Dermis blood vessel endothelial cell (primary cell): ENCODE data around the gene CMKLR1. TPM values are rescaled to one million over a fixed set of nuclear protein-coding genes. Genes with fewer than 3 reads are reported as not detected.
A peak's percentile ranks its signal among the peaks of the same experiment; 100 is the strongest.

Experiments
- DNase-seq: peaks from one replicate; pipeline ENCODE4 v3.0.0; 2010
- total RNA-seq: library from RNA; depleted of rRNA; stranded (reverse); fragments of >200 nt; gene quantifications from 2 replicates; pipeline ENCODE4 v1.2.3, GENCODE V29; 2014

CMKLR1 gene
- total RNA-seq, 1 donor from 2014 or later = 1.0 TPM

DNA sequence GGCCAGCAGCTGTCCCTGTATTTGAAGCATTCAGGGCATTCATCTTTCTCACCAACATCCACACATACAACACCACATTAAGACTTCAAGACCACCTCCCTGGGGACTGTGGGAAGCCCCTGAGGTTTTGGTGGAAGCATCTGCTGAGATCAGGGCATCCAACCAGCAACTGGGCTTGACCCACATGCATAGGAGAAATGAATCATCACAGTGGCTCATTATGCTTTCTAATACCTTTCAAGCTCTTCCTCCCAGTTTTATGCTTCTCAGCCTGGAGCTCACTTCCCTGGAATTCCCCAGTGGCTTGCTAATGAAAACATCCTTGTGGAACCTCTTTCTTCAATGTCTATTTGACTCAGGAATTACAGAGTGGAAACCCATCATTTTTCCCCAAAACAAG lies 21.4 kb upstream of the CMKLR1 start:
- DNase-seq = peak; percentile 45

GRCh38 chr12:108360057-108360456 lies 20.9 kb upstream of the CMKLR1 start:
- no peak for DNase-seq

- no peak for DNase-seq
Measured at GRCh38 chr12:108358580-108358965, 19.5 kb upstream of the CMKLR1 start.

DNA sequence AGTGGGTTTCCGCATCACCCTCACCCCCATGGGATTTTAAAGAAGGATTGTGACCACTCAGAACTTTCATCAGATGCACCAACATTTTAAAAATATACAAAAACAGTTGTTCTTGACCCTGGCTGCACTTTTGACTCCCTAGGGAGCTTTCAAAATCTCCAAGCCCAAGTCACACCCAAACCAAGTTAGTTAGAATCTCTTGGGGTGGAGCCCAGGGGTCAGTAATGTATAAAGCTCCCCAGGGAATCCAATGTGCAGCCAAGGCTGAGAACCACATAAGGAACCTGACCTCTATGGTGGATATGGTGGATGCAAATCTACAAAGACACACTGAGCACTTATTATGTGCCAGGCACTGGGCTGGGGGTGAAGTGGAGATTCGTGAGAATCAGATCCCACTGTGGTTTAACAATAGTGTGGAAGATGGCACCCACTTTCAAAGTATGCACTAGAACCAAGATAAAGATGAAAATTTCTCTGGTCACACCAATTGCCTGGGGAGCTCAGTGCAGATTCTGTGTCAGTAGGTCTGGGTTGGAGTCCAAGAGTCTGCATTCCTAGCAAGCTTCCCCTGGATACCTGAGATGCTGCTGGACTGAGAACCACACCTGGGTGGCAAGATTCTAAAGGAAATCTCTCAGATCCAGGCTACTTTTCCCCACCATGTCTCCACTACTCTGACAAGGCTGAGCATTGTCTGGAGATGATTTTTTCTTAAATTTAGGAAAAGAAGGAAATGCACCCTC lies 18.9 kb upstream of the CMKLR1 start:
- DNase-seq = no peak

DNA sequence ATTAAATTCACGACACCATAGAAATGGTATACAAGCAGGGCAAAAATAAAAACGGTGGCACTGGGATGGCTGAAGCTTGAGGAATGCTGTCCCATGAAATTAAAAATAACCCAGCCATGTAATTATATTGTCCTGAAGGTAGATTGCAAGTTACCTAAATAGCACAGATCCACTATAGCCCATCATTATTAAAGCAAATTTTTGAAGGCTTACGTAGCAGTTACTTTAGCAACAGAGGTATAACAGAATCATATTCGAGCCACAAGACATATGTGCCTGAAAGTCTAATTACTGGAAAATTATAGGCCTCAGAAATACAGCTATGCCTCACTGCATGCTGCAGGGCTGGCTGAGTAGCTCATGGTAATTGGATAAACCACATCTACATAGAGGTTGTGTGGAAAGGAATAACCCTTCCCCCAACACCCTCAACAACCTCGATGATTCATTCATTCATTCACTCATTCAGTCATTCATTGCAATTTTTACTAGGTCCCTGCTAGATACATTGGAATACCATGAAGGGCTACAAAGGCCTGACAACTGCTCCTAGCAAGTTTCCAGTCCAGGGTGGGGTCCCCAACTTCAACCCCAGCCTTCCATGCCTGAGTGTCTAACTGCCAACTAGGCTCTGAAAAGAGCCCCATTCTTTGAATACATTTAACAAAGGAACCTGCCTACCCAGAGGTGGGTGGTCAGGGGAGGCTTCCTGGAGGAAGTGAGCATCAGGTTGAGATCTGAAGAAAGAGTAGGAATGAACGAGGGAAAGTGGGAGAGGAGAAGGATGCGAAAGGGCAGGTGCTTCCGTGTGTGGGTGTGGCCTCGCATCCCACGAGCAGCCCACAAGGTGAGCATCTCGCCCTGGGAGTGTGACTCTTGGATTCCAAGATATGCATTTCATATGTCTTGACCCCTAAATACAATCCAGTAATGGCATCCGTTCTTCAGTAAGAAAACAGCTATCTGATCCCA lies 18.0 kb upstream of the CMKLR1 start:
- DNase-seq = no peak

DNA sequence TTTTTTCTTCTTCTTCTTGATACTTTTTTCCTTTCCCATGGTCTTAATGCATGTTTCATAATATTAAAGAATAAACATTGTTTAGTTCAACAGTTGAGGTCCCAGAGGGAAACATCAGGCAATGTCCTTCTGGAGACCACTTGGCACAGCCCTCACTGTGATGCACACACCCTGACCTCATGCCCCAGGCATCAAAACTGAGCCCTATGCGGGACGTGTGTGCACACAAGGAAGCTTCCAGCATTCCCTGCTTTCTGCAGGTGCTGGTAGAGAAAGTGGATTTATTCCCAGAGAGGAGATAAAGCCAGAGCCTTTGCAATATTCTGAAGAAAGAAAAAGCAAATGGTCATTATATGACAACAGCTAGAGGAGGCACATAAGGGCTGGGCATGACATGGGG lies 16.0 kb upstream of the CMKLR1 start:
- no peak for DNase-seq

GRCh38 chr12:108352591-108352990 lies 13.5 kb upstream of the CMKLR1 start:
- no peak for DNase-seq

GRCh38 chr12:108350511-108350910 lies 11.4 kb upstream of the CMKLR1 start:
- DNase-seq = no peak

DNA sequence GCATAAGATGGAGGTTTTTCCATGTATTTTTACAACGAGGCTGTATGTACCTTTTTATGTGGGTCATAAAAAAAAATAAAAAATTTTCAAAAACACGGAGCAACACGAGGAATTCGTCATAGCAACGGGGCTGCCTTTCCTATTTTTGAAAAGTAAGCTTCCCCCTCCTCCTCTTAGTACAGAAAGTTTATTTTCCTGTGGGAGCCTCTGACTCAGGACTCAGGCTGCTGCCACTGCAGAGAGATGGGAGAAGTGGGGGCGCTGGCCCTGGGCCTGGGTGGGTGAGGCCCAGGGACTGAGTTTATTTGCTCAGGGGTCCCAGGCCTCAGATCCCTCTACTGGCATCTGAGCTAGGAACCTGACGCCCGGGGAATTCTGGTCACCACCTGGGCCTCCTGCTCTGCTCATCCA lies 10.2 kb upstream of the CMKLR1 start:
- no peak for DNase-seq

GRCh38 chr12:108348842-108349241 lies 9.7 kb upstream of the CMKLR1 start:
- DNase-seq = no peak

DNA sequence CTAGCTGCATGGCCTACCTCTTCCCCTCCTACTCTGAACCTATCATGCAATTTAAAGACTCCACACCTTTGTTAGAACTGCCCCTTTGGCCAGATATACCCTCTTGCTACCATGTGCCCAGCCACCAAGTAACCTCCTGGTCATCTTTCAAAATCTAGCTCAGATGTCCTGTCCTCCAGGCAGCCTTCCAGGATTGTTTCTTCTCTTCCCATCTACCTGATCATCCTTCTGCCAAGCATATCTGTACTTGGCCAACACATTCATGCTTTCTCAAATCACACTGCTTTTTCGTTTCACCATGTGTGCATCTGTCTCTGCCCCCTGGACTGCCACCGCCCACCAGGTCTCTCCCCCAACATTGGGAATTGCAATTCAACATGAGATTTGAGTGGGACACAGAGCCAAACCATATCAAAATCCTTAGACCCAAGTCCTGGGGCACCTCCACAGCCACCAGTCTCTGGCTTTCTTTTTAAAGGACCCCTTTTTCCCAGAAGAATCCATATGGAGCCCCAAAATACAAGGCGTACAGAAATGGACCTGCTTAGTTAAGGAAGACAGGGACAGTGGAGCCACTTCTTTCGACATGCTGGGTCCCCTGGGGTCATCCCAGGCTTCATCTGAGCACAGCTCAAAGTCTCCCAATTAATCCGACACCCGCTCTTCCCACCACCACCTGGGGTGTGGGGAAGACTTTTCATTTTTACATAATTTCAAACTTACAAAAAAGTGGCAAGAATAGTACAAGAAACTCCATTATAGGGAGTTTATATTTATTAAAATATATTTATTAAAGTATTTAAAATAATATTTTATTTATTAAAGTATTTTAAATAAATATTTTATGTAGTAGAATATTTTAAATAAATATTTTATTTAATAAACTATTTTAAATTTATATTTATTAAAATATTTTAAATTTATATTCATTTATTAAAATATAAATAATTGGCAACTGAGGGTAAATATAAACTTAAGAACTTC lies 7.9 kb upstream of the CMKLR1 start:
- DNase-seq = no peak

- no peak for DNase-seq
Measured at GRCh38 chr12:108345716-108346633, 6.9 kb upstream of the CMKLR1 start.

GRCh38 chr12:108342985-108343384 lies 3.9 kb upstream of the CMKLR1 start:
- DNase-seq = no peak

- no peak for DNase-seq
Measured at GRCh38 chr12:108341854-108342847, 3.0 kb upstream of the CMKLR1 start.

DNA sequence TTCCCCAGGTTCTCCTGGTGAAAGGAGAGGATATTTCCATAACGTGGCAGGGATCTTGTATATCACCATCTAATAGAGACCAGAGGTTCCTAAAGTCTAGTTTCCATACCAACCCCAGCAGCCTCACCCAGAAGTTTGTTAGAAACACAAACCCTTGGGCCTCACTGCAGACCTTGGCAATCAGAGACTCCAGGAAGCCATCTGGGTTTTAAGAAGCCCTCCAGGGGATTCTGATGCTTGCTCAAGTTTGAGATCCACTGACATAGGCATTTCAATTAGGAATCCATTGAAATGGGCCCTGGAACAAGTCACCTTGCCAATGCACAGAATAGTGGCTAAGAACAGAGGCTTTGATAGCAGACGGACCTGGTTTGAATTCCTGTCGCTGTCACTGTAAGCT lies 2.2 kb upstream of the CMKLR1 start:
- no peak for DNase-seq

- DNase-seq = no peak
Measured at GRCh38 chr12:108340037-108340436, 926 bp upstream of the CMKLR1 start.

DNA sequence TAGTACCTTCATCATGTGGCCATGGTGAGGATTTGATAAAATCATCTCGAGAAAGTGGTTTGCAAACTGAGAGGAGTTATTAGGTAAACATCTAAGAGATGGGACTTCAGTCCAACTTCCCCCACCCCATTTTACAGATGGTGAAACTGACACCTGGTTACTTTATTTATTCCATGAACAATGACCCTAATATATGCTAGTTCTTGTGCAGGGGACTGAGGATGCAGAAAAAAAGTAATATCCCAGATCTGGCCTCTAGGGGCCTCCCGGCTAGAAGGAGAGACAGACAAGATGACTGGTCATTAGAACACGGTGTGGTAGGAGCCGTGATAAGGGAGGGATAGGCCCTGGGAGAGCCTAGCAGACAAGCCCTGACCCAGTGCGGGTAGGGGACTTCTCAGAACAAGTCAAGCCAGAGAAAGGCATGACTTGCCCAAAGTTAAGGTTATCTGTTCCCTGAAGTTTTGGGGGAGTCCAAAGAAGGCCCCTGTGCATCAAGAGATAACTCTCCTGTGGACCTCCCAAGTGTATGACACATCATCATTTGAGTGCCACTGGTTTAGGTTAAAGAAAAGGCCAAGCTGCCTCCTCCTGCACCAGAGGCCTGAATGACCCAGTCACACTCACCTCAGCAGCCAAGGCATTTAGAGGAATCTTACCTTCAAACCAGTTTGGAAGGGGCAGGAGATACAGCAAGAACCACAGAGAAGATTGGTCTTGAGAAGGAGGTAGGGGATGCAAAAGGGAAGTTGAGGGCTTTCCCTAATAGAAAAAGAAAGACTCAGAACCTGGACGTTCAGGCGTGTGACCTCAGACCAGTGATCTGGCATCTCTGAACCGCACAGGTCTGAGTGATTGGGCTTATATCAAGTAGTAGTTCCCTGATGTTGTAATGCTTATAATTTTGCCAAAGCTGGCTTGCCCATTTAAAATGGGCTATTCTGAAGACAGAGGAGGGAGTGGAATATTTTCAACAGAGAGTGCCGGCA lies 1.6 kb downstream of the CMKLR1 start:
- DNase-seq = peak; percentile 46

- DNase-seq = no peak
Measured at GRCh38 chr12:108335349-108336119, 3.6 kb downstream of the CMKLR1 start.
